Frontal cortex (tissue), 4 donors: ENCODE measurements around the gene PCDHA4. TPM values are rescaled to one million over a fixed set of nuclear protein-coding genes. Genes with fewer than 3 reads are reported as not detected.
"Not testable (repeated sequence)": the region's sequence is repeated elsewhere in the genome, so short reads cannot be mapped to it uniquely, and the experiment has no call there.

Experiments
- DNase-seq, 2 donors: peaks; one replicate each; pipeline ENCODE4 v3.0.0; 2012; ENCODE audit warnings: low spot score in 2 of 2
- FAIRE-seq: peaks from 2 replicates; lab custom pipeline; 2012; peaks lifted over from hg19 to GRCh38; lab: Jason Lieb, UNC
- total RNA-seq: library from RNA; depleted of rRNA; stranded (reverse); fragments of >200 nt; gene quantifications from one replicate; pipeline ENCODE4 v1.2.3, GENCODE V29; 2014
- donor health status: control.
- donor health status: control.
- donor health status: control.

Gene PCDHA4
- total RNA-seq, 1 donor from 2014 or later, result 12.2 TPM

DNA sequence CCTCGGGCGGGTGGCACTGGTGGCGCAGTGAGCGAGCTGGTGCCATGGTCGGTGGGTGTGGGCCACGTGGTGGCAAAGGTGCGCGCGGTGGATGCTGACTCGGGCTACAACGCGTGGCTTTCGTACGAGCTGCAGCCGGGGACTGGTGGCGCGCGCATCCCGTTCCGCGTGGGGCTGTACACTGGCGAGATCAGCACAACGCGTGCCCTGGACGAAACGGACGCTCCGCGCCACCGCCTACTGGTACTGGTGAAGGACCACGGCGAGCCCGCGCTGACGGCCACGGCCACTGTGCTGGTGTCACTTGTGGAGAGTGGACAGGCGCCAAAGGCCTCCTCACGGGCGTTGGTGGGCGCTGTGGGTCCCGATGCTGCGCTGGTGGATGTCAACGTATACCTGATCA, 2.0 kb downstream of the PCDHA4 start:
- FAIRE-seq, result no peak
- DNase-seq, result no peak

DNA sequence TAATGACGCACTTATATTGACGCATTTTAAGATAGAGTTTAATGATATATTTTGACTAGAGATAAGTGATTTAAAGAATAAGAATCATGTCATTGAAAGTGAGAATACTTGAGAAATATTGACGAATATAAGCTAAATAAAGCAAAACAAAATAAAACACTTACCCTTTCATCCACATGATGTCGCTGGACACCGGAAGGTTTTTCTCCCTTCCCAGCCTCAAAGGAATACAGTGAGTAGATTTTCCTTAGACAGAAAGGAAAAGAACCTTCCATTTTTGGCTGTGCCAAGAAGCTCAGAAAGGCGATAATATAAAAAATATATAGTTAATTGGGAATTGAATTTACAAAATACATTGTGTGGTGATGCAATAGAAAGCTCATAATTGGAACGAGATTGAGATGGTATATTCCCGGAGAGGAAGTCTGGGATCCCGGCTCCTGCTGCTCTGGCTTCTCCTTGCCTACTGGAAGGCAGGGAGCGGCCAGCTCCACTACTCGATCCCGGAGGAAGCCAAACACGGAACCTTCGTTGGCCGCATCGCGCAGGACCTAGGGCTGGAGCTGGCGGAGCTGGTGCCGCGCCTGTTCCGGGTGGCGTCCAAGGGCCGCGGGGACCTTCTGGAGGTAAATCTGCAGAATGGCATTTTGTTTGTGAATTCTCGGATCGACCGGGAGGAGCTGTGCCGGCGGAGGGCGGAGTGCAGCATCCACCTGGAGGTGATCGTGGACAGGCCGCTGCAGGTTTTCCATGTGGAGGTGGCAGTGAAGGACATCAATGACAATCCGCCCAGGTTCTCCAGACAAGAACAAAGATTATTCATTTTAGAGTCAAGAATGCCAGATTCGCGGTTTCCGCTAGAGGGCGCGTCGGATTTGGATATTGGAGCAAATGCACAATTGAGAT, 14.8 kb downstream of the PCDHA4 start, which contains the start of gene PCDHA5:
Gene PCDHA5 (plus strand): TSS at position 239 of the 906 bp plus-strand sequence.
- no peak for FAIRE-seq
- no peak for DNase-seq

DNA sequence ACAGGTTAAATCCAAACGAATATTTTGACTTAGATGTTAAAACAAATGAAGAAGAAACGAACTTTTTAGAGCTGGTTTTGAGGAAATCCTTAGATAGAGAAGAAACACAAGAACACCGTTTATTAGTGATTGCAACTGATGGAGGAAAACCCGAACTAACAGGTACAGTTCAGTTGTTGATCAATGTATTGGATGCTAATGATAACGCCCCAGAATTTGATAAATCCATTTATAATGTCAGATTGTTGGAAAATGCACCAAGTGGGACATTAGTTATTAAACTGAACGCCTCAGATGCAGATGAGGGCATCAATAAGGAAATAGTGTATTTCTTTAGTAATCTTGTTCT, 15.4 kb downstream of the PCDHA4 start:
- no peak for DNase-seq
- no peak for FAIRE-seq

DNA sequence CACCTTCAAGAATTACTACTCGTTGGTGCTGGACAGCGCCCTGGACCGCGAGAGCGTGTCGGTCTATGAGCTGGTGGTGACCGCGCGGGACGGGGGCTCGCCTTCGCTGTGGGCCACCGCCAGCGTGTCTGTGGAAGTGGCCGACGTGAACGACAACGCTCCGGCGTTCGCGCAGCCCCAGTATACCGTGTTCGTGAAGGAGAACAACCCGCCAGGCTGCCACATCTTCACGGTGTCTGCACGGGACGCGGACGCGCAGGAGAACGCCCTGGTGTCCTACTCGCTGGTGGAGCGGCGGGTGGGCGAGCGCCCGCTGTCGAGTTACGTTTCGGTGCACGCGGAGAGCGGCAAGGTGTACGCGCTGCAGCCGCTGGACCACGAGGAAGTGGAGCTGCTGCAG, 16.1 kb downstream of the PCDHA4 start:
- not testable (repeated sequence) for DNase-seq, FAIRE-seq

DNA sequence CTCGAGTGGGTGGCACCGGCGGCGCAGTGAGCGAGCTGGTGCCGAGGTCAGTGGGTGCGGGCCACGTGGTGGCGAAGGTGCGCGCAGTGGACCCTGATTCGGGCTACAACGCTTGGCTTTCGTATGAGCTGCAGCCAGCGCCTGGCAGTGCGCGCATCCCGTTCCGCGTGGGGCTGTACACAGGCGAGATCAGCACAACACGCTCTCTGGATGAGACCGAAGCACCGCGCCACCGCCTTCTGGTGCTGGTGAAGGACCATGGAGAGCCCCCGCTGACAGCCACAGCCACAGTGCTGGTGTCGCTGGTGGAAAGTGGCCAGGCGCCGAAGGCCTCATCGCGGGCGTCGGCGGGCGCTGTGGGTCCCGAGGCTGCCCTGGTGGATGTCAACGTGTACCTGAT, 16.6 kb downstream of the PCDHA4 start:
- DNase-seq, result no peak
- no peak for FAIRE-seq

DNA sequence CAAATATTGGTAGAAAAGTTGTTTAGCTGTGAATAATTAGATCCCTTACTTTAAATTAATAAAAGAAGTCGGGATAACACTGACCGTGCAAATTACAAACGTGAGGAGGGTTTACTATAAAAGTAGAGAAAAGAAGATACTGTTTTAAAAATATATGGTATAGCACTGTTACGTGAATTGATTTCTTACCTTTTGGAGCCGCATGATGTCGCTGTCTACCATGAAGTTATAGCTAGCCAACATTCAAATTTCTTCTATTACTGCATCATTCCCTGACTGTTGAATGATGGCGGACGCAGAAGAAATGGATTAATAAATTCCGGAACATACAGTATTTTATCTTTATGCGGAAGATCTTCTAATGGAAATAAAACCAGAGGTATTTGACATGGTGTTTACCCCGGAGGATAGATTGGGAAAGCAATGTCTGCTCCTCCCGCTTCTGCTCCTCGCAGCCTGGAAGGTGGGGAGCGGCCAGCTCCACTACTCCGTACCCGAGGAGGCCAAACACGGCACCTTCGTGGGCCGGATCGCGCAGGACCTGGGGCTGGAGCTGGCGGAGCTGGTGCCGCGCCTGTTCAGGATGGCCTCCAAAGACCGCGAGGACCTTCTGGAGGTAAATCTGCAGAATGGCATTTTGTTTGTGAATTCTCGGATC, 21.0 kb downstream of the PCDHA4 start, which contains the start of gene PCDHA6:
Gene PCDHA6 (plus strand): TSS at position 257 of the 658 bp plus-strand sequence. CDS start 132 bp downstream, at position 389.
- DNase-seq (no peak), FAIRE-seq (no peak)

DNA sequence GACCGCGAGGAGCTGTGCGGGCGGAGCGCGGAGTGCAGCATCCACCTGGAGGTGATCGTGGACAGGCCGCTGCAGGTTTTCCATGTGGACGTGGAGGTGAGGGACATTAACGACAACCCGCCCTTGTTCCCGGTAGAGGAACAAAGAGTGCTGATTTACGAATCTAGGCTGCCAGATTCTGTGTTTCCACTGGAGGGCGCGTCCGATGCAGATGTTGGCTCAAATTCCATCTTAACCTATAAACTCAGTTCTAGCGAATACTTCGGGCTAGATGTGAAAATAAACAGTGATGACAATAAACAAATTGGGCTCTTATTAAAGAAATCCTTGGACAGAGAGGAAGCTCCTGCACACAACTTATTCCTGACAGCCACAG, 21.5 kb downstream of the PCDHA4 start:
- DNase-seq, result no peak
- no peak for FAIRE-seq

DNA sequence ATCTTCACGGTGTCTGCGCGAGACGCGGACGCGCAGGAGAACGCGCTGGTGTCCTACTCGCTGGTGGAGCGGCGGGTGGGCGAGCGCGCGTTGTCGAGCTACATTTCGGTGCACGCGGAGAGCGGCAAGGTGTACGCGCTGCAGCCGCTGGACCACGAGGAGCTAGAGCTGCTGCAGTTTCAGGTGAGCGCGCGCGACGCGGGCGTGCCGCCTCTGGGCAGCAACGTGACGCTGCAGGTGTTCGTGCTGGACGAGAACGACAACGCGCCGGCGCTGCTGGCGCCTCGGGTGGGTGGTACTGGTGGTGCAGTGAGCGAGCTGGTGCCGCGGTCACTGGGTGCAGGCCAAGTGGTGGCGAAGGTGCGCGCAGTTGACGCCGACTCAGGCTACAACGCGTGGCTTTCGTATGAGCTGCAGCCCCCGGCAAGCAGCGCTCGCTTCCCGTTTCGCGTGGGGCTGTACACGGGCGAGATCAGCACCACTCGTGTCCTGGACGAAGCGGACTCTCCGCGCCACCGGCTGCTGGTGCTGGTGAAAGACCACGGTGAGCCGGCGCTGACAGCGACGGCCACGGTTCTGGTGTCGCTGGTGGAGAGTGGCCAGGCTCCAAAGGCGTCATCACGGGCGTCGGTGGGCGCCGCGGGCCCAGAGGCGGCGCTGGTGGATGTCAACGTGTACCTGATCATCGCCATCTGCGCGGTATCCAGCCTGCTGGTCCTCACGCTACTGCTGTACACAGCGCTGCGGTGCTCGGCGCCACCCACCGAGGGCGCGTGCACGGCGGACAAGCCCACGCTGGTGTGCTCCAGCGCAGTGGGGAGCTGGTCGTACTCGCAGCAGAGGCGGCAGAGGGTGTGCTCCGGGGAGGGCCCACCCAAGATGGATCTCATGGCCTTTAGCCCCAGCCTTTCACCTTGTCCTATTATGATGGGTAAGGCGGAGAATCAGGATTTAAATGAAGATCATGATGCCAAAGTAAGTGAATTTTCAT, 22.9 kb downstream of the PCDHA4 start:
- FAIRE-seq, DNase-seq: not testable (repeated sequence)

DNA sequence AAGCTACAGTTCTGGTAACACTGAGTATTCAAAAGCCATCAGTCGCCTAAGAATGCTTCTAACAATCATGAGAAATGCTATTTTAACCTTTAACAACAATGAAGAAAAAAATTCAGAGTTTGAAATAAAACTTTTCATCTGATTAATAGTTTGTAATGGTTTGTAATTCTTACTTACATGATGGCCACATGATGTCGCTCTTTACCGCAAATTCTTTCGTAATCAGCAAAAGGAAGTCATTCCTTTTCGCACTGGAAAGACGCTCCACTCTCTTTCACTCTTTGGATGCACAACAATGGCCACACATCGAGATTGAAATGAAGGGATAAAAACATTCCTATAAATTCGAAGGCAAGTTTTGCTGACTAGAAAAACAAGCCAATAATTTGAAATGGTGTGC, 27.1 kb downstream of the PCDHA4 start, which contains the start of gene PCDHA7:
Gene PCDHA7 (plus strand): TSS at position 277 of the 400 bp plus-strand sequence. CDS start 115 bp downstream, at position 392.
- DNase-seq (peak in 1 of 2 donors; percentile 48), FAIRE-seq (no peak)

DNA sequence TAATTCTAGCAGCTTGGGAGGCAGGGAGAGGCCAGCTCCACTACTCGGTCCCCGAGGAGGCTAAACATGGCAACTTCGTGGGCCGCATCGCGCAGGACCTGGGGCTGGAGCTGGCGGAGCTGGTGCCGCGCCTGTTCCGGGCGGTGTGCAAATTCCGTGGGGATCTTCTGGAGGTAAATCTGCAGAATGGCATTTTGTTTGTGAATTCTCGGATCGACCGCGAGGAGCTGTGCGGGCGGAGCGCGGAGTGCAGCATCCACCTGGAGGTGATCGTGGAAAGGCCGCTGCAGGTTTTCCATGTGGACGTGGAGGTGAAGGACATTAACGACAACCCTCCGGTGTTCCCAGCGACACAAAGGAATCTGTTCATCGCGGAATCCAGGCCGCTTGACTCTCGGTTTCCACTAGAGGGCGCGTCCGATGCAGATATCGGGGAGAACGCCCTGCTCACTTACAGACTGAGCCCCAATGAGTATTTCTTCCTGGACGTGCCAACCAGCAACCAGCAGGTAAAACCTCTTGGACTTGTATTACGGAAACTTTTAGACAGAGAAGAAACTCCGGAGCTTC, 27.7 kb downstream of the PCDHA4 start:
- not testable (repeated sequence) for FAIRE-seq, DNase-seq

DNA sequence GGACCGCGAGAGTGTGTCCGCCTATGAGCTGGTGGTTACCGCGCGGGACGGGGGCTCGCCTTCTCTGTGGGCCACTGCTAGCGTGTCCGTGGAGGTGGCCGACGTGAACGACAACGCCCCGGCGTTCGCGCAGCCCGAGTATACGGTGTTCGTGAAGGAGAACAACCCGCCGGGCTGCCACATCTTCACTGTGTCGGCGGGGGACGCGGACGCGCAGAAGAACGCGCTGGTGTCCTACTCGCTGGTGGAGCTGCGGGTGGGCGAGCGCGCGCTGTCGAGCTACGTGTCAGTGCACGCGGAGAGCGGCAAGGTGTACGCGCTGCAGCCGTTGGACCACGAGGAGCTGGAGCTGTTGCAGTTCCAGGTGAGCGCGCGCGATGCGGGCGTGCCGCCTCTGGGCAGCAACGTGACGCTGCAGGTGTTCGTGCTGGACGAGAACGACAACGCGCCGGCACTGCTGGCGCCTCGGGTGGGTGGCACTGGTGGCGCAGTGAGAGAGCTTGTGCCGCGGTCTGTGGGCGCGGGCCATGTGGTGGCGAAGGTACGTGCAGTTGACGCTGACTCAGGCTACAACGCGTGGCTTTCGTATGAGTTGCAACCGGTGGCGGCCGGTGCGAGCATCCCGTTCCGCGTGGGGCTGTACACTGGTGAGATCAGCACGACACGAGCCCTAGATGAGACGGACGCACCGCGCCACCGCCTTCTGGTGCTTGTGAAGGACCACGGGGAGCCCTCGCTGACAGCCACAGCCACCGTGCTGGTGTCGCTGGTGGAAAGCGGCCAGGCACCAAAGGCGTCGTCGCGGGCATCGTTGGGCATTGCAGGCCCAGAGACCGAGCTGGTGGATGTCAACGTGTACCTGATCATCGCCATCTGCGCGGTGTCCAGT, 29.0 kb downstream of the PCDHA4 start:
- no peak for FAIRE-seq

DNA sequence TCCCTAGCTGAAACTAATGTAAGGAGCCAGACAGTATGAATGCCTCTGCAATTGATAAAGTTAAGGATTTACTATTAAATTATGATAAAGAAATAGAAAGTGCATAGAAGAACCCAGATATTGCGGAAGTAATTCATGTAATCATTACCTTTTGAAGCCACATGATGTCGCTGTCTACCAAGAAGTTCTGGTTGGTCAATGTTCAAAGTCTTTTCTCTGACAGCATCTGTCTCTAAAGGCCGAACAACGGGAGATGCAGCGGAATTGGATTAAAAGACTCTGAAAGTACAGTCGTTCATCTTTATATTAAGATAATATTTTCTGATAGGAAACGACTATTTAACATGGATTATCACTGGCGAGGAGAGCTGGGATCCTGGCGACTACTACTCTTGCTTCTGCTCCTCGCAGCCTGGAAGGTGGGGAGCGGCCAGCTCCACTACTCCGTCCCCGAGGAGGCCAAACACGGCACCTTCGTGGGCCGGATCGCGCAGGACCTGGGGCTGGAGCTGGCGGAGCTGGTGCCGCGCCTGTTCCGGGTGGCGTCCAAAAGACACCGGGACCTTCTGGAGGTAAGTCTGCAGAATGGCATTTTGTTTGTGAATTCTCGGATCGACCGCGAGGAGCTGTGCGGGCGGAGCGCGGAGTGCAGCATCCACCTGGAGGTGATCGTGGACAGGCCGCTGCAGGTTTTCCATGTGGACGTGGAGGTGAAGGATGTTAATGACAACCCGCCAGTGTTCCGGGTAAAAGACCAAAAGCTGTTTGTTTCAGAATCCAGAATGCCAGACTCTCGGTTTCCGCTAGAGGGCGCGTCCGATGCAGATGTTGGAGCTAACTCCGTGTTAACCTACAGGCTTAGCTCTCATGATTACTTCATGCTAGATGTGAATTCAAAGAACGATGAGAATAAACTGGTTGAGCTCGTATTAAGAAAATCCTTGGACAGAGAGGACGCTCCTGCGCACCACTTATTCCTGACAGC, 34.4 kb downstream of the PCDHA4 start, which contains the start of gene PCDHA8:
Gene PCDHA8 (plus strand): TSS at position 210 of the 985 bp plus-strand sequence. CDS start 135 bp downstream, at position 345.
- FAIRE-seq (peak; percentile 72), DNase-seq (peak in 1 of 2 donors; percentile 69)

More for the DNA sequence above, 29.0 kb downstream of the PCDHA4 start:
- DNase-seq, result no peak

DNA sequence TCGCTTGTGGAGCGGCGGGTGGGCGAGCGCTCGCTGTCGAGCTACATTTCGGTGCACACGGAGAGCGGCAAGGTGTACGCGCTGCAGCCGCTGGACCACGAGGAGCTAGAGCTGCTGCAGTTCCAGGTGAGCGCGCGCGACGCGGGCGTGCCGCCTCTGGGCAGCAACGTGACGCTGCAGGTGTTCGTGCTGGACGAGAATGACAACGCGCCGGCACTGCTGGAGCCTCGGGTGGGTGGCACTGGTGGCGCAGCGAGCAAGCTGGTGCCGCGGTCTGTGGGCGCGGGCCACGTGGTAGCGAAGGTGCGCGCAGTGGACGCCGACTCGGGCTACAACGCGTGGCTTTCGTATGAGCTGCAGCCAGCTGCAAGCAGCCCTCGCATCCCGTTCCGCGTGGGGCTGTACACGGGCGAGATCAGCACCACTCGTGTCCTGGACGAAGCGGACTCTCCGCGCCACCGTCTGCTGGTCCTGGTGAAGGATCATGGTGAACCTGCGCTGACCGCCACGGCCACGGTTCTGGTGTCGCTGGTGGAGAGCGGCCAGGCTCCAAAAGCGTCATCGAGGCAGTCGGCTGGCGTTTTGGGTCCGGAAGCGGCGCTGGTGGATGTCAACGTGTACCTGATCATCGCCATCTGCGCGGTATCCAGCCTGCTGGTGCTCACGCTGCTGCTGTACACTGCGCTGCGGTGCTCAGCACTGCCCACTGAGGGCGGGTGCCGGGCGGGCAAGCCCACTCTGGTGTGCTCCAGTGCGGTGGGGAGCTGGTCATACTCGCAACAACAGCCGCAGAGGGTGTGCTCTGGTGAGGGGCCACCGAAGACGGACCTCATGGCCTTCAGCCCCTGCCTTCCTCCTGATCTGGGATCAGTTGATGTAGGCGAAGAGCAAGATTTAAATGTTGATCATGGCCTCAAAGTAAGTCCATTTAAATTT, 36.2 kb downstream of the PCDHA4 start:
- FAIRE-seq, result no peak
- no peak for DNase-seq

DNA sequence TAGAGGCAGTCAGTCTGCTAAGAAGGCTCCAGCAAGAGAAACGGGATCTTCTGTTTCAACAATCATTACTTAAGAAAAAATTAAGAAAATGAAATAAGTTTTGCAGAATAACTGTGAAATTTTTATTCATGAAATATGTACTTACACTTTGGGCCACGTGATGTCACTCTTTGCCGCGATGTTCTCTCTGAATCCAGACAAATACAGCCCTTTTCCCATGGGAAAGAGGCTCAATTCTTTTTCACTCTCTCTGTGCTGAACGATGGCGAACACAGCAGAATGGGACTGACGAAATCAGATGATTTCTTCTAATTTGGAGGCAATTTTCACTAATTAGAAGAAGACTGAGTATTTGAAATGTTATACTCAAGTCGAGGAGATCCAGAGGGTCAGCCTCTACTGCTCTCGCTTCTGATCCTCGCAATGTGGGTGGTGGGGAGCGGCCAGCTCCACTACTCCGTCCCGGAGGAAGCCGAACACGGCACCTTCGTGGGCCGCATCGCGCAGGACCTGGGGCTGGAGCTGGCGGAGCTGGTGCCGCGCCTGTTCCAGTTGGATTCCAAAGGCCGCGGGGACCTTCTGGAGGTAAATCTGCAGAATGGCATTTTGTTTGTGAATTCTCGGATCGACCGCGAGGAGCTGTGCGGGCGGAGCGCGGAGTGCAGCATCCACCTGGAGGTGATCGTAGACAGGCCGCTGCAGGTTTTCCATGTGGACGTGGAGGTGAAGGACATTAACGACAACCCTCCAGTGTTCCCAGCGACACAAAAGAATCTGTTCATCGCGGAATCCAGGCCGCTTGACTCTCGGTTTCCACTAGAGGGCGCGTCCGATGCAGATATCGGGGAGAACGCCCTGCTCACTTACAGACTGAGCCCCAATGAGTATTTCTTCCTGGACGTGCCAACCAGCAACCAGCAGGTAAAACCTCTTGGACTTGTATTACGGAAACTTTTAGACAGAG, 41.6 kb downstream of the PCDHA4 start, which contains the start of gene PCDHA9:
Gene PCDHA9 (plus strand): TSS at position 244 of the 964 bp plus-strand sequence. CDS start 114 bp downstream, at position 358.
- not testable (repeated sequence) for DNase-seq, FAIRE-seq
